OCI-LY1 (cell line): ENCODE data around the gene DEGS1.

ENCODE experiments used
- H2AFZ ChIP-seq: fragments of 200-600 bp; sonication (generic), shearing (Covaris generic); 2 replicates; pipeline ENCODE4 v1.6.0; 2014; ENCODE audit warnings: antibody characterized with exemption, mild to moderate bottlenecking, low read length
- H3F3A ChIP-seq: fragments of 200-600 bp; sonication (generic), shearing (Covaris generic); 2 replicates; pipeline ENCODE4 v1.6.0; 2014; ENCODE audit warnings: mild to moderate bottlenecking, antibody characterized with exemption, low read length, moderate library complexity; ENCODE audit not compliant: insufficient read depth
- H3K27ac ChIP-seq: fragments of 200-600 bp; sonication (generic); 2 replicates; pipeline ENCODE4 v1.5.1; 2014; ENCODE audit warnings: low read length, mixed run types, mild to moderate bottlenecking, low read depth; ENCODE audit not compliant: poor library complexity, severe bottlenecking
- H3K27me3 ChIP-seq: fragments of 200-600 bp; sonication (generic); 2 replicates; pipeline ENCODE4 v1.6.0; 2014; ENCODE audit warnings: antibody characterized with exemption, mild to moderate bottlenecking, low read length, moderate library complexity; ENCODE audit not compliant: insufficient read depth
- H3K36me3 ChIP-seq: fragments of 200-600 bp; sonication (generic); 2 replicates; pipeline ENCODE4 v1.6.1; 2014; ENCODE audit warnings: mild to moderate bottlenecking, antibody characterized with exemption, low read length, moderate library complexity, mixed read lengths; ENCODE audit not compliant: insufficient read depth
- H3K4me1 ChIP-seq: fragments of 200-600 bp; sonication (generic); 2 replicates; pipeline ENCODE4 v1.5.1; 2014; ENCODE audit warnings: mild to moderate bottlenecking, low read length, moderate library complexity; ENCODE audit not compliant: insufficient read depth, severe bottlenecking
- H3K4me2 ChIP-seq: fragments of 200-600 bp; sonication (generic), shearing (Covaris generic); 2 replicates; pipeline ENCODE4 v1.6.1; 2014; ENCODE audit warnings: low read length
- H3K4me3 ChIP-seq: fragments of 200-600 bp; sonication (generic); 2 replicates; pipeline ENCODE4 v1.5.1; 2014; ENCODE audit warnings: low read length, low read depth, mild to moderate bottlenecking, mixed read lengths; ENCODE audit not compliant: poor library complexity, severe bottlenecking
- H3K79me2 ChIP-seq: fragments of 200-600 bp; shearing (Covaris generic); 2 replicates; pipeline ENCODE4 v1.6.1; 2016; ENCODE audit warnings: mixed run types, low read length, mixed read lengths; ENCODE audit not compliant: insufficient read depth
- H3K9ac ChIP-seq: fragments of 200-600 bp; sonication (generic), shearing (Covaris generic); 2 replicates; pipeline ENCODE4 v1.6.1; 2014; ENCODE audit warnings: mild to moderate bottlenecking, low read length, mixed read lengths
- H3K9me2 ChIP-seq: fragments of 200-600 bp; sonication (generic), shearing (Covaris generic); 2 replicates; pipeline ENCODE4 v1.6.1; 2014; ENCODE audit warnings: low read depth, mild to moderate bottlenecking, low read length, mixed read lengths
- H3K9me3 ChIP-seq: fragments of 200-600 bp; shearing (Covaris generic); 2 replicates; pipeline ENCODE4 v1.6.1; 2014; ENCODE audit warnings: low read length, mixed read lengths
- H4K20me1 ChIP-seq: fragments of 200-600 bp; sonication (generic), shearing (Covaris generic); 2 replicates; pipeline ENCODE4 v1.6.0; 2016; ENCODE audit warnings: mild to moderate bottlenecking, low read length; ENCODE audit not compliant: insufficient read depth
- EZH2 ChIP-seq: fragments of 200-600 bp; sonication (generic), shearing (Covaris generic); IDR thresholded peaks from 2 replicates; pipeline ENCODE4 v1.8.0; 2017; ENCODE audit warnings: borderline replicate concordance, mixed run types, mild to moderate bottlenecking, antibody characterized with exemption, low read length, moderate library complexity, mixed read lengths
- TF ChIP-seq, protein P1 (sequence below): fragments of 200-600 bp; sonication (generic), shearing (Covaris generic); IDR thresholded peaks from 2 replicates; pipeline ENCODE4 v1.5.1; 2017; ENCODE audit warnings: mild to moderate bottlenecking, antibody characterized with exemption, low read length, moderate library complexity, mixed read lengths

DEGS1 gene

DNA sequence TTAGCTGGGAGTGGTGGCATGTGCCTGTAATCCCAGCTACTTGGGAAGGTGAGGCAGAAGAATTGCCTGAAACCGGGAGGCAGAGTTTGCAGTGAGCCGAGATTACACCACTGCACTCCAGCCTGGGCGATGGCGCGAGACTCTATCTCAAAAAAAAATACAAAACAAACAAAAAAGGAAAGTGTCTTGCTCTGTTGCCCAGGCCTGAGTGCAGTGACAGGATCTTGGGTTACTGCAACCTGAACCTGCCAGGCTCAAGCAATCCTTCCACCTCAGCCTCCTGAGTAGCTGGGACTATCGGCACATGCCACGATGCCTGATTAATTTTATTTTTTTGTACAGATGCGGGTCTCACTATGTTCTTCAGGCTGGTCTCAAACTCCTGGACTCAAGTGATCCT, 33.3 kb downstream of the DEGS1 start:
- no peak overlapping the region for H3K27ac ChIP-seq
- no peak for TF ChIP-seq EZH2
- no peaks in the 10 kb centered on the region for H4K20me1 ChIP-seq
- H3F3A ChIP-seq = no peaks in the 10 kb centered on the region
- H2AFZ ChIP-seq = no peak overlapping the region
- no peak overlapping the region for H3K9ac ChIP-seq
- no peaks in the 10 kb centered on the region for H3K9me3 ChIP-seq
- H3K4me1 ChIP-seq = peaks cover 2% of the 10 kb centered on the region
- H3K79me2 ChIP-seq = no peaks in the 10 kb centered on the region
- no peaks in the 10 kb centered on the region for H3K27me3 ChIP-seq
- H3K4me3 ChIP-seq = no peak overlapping the region
- H3K36me3 ChIP-seq = no peaks in the 10 kb centered on the region
- H3K4me2 ChIP-seq = no peak overlapping the region
- no peaks in the 10 kb centered on the region for H3K9me2 ChIP-seq

DNA sequence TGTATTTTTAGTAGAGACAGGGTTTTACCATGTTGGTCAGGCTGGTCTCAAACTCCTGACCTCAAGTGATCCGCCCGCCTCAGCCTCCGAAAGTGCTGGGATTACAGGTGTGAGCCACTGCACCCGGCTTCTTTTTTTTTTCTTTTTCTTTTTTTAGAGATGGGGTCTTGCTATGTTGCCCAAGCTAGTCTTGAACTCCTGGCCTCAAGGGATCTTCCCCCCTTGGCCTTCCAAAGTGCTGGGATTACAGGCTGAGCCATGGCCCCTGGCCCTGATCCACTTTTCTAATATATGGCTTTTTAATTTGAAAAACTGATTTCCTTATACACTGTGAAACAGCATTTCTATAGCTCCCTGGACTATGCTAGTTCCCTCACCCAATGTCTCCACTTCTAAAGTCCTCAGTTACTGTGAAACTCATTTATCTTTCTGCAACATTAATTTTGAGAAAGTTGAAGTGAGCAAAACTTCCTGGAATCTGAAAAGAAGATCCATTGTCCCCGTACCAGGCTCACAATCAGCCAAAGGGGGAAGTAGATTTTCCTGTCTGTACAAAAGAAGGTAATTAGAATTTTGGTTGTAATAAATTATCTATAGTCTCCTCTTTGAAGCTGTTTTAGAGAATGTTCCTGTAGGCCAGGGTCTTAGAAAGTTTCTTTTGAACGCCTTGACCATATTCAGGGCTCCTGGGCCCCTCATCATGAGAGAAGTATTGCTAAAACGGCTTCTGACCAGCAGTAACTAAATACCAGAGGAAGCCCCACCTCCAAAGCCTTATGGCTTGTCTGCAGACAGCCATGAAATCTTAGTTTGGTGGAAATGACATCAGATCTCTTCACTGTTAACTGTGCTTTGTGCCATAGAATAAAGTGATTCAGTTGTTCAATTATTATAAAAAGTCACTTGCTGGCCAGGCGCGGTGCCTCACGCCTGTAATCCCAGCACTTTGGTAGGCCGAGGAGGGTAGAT, 34.9 kb downstream of the DEGS1 start:
- H4K20me1 ChIP-seq = no peaks in the 10 kb centered on the region
- no peak overlapping the region for H3K9ac ChIP-seq
- H3K79me2 ChIP-seq = no peaks in the 10 kb centered on the region
- H3K9me2 ChIP-seq = no peaks in the 10 kb centered on the region
- no peaks in the 10 kb centered on the region for H3F3A ChIP-seq
- no peaks in the 10 kb centered on the region for H3K4me1 ChIP-seq
- H3K9me3 ChIP-seq = no peaks in the 10 kb centered on the region
- H3K27ac ChIP-seq = no peak overlapping the region
- no peak overlapping the region for H3K4me2 ChIP-seq
- H3K27me3 ChIP-seq = no peaks in the 10 kb centered on the region
- no peaks in the 10 kb centered on the region for H3K36me3 ChIP-seq
- no peak overlapping the region for H3K4me3 ChIP-seq
- H2AFZ ChIP-seq = no peak overlapping the region; the same call in 1 of the 2 replicates
- TF ChIP-seq EZH2 = no peak
- TF ChIP-seq, protein P1, sequence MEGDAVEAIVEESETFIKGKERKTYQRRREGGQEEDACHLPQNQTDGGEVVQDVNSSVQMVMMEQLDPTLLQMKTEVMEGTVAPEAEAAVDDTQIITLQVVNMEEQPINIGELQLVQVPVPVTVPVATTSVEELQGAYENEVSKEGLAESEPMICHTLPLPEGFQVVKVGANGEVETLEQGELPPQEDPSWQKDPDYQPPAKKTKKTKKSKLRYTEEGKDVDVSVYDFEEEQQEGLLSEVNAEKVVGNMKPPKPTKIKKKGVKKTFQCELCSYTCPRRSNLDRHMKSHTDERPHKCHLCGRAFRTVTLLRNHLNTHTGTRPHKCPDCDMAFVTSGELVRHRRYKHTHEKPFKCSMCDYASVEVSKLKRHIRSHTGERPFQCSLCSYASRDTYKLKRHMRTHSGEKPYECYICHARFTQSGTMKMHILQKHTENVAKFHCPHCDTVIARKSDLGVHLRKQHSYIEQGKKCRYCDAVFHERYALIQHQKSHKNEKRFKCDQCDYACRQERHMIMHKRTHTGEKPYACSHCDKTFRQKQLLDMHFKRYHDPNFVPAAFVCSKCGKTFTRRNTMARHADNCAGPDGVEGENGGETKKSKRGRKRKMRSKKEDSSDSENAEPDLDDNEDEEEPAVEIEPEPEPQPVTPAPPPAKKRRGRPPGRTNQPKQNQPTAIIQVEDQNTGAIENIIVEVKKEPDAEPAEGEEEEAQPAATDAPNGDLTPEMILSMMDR = no peak

DNA sequence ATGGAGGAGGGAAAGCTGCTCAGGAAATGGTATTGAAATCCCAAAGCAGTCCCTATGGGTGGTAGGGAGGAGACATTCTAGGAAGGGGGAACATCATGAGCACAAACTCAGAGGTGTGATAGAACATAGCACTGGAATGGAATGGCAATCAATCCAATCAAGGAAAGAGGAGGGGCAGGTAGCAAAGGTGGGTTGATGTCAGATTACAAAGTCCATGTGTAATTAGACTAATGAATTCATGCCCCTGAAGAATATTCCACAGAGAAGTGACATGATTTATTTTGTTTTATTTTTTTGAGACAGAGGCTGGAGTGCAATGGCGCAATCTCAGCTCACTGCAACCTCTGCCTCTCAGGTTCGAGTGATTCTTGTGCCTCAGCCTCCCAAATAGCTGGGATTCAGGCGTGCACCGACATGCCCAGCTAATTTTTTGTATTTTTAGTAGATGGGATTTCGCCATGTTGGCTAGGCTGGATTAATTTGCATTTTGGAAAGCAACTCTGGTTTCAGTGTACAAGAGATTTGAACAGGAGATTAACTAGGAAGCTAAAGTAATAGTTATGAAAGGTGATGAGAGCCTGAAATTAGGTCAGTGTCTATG, 36.1 kb downstream of the DEGS1 start:
- Histone ChIP-seq H3K27ac (no peak overlapping the region), H3K9ac (no peak overlapping the region), H3K9me3 (no peaks in the 10 kb centered on the region), H4K20me1 (no peaks in the 10 kb centered on the region), H3F3A (no peaks in the 10 kb centered on the region), H3K9me2 (no peaks in the 10 kb centered on the region), H3K27me3 (no peaks in the 10 kb centered on the region), H3K36me3 (no peaks in the 10 kb centered on the region), H3K4me2 (no peak overlapping the region), H2AFZ (no peak overlapping the region), H3K4me1 (no peaks in the 10 kb centered on the region), H3K4me3 (no peak overlapping the region), H3K79me2 (no peaks in the 10 kb centered on the region)
- TF ChIP-seq EZH2 = no peak
- TF ChIP-seq, protein P1 = no peak
